ENCODE measurements around the gene ETV6.

Gene ETV6

GRCh38 chr12:11738450-11738849 lies 89.0 kb downstream of the ETV6 start:
- no peak for TF ChIP-seq CTCF (IDR thresholded peaks at IDR 0.05; ENCODE audit: extremely low read depth, insufficient read depth, missing control alignments)
- in situ Hi-C loops (cut with MboI; ENCODE audit: low pct_unique_long_range_greater_than_20kb, low sequenced_read_pairs, unreplicated experiment), result no loop called here
- no peak for DNase-seq (ENCODE audit: low spot score)

- no peak for TF ChIP-seq CTCF (IDR thresholded peaks at IDR 0.05; ENCODE audit: extremely low read depth, insufficient read depth, missing control alignments)
- in situ Hi-C loops (cut with MboI; ENCODE audit: low pct_unique_long_range_greater_than_20kb, low sequenced_read_pairs, unreplicated experiment), result no loop called here
- no peak for DNase-seq (ENCODE audit: low spot score)
Observed at GRCh38 chr12:11739980-11740577, 90.6 kb downstream of the ETV6 start.

GRCh38 chr12:11741434-11742092 lies 92.1 kb downstream of the ETV6 start:
- DNase-seq (ENCODE audit: low spot score), result no peak
- in situ Hi-C loops (cut with MboI; ENCODE audit: low pct_unique_long_range_greater_than_20kb, low sequenced_read_pairs, unreplicated experiment), result no loop called here
- TF ChIP-seq CTCF (IDR thresholded peaks at IDR 0.05; ENCODE audit: extremely low read depth, insufficient read depth, missing control alignments), result no peak

GRCh38 chr12:11743423-11744409 lies 94.2 kb downstream of the ETV6 start:
- in situ Hi-C loops (cut with MboI; ENCODE audit: low pct_unique_long_range_greater_than_20kb, low sequenced_read_pairs, unreplicated experiment), result no loop called here
- no peak for TF ChIP-seq CTCF (IDR thresholded peaks at IDR 0.05; ENCODE audit: extremely low read depth, insufficient read depth, missing control alignments)
- DNase-seq (ENCODE audit: low spot score), result no peak

GRCh38 chr12:11744410-11744801 lies 94.9 kb downstream of the ETV6 start:
- no peak for DNase-seq (ENCODE audit: low spot score)
- no peak for TF ChIP-seq CTCF (IDR thresholded peaks at IDR 0.05; ENCODE audit: extremely low read depth, insufficient read depth, missing control alignments)
- in situ Hi-C loops (cut with MboI; ENCODE audit: low pct_unique_long_range_greater_than_20kb, low sequenced_read_pairs, unreplicated experiment), result no loop called here

GRCh38 chr12:11745113-11745512 lies 95.6 kb downstream of the ETV6 start:
- TF ChIP-seq CTCF (IDR thresholded peaks at IDR 0.05; ENCODE audit: extremely low read depth, insufficient read depth, missing control alignments), result no peak
- DNase-seq (ENCODE audit: low spot score), result no peak
- in situ Hi-C loops (cut with MboI; ENCODE audit: low pct_unique_long_range_greater_than_20kb, low sequenced_read_pairs, unreplicated experiment), result no loop called here
